SK-N-MC (cell line): ENCODE results near the gene CDS1.
"Not testable (repeated sequence)": the region's sequence is repeated elsewhere in the genome, so short reads cannot be mapped to it uniquely, and the experiment has no call there.

ENCODE experiments used
- DNase-seq: peaks from one replicate; pipeline ENCODE4 v3.0.0-alpha.2; 2011; ENCODE audit warnings: low read depth, low spot score
- H3K27ac ChIP-seq: fragments of 200-600 bp; sonication (generic); 2 replicates; pipeline ENCODE4 v1.5.1; 2016; ENCODE audit warnings: mixed run types
- H3K36me3 ChIP-seq: fragments of 200-600 bp; sonication (generic); 2 replicates; pipeline ENCODE4 v1.6.1; 2017; ENCODE audit warnings: antibody characterized with exemption, low read length, mixed read lengths; ENCODE audit not compliant: insufficient read depth
- H3K4me3 ChIP-seq: fragments of 200-600 bp; sonication (generic); 2 replicates; pipeline ENCODE4 v1.5.1; 2016
- H3K9ac ChIP-seq: fragments of 200-600 bp; sonication (generic); 2 replicates; pipeline ENCODE4 v1.8.0; 2017; ENCODE audit warnings: mixed run types, mixed read lengths; ENCODE audit not compliant: insufficient read length
- H3K9me3 ChIP-seq: fragments of 200-600 bp; sonication (generic); 2 replicates; pipeline ENCODE4 v1.6.1; 2017; ENCODE audit warnings: low read depth, mild to moderate bottlenecking, antibody characterized with exemption, low read length, moderate library complexity, mixed read lengths
- EZH2 ChIP-seq: fragments of 200-600 bp; sonication (generic); IDR thresholded peaks from one replicate; pipeline ENCODE4 v1.6.1; 2017; ENCODE audit warnings: antibody characterized with exemption
- FOXP2 ChIP-seq: optimal IDR thresholded peaks from 2 replicates; pipeline ENCODE3; 2011; ENCODE audit warnings: mild to moderate bottlenecking, moderate library complexity; ENCODE audit not compliant: insufficient read depth; ENCODE audit errors: extremely low read length, control extremely low read depth
- POLR2AphosphoS5 ChIP-seq: IDR thresholded peaks from 2 replicates; pipeline ENCODE4 v1.6.1; 2012; ENCODE audit warnings: mild to moderate bottlenecking, low read depth, low read length, borderline replicate concordance

Gene CDS1

GRCh38 chr4:84648863-84649647 is 66.1 kb downstream of the CDS1 start:
- TF ChIP-seq POLR2AphosphoS5 (no peak), FOXP2 (no peak)
- no peak overlapping the region for H3K4me3 ChIP-seq
- H3K27ac ChIP-seq, result peak overlapping the region; percentile 15
- DNase-seq, result no peak
- no peak overlapping the region for H3K9ac ChIP-seq
- no peaks in the 10 kb centered on the region for H3K9me3 ChIP-seq
- H3K36me3 ChIP-seq, result no peaks in the 10 kb centered on the region

- Histone ChIP-seq H3K27ac (no peak overlapping the region), H3K9me3 (no peaks in the 10 kb centered on the region), H3K4me3 (no peak overlapping the region), H3K9ac (no peak overlapping the region), H3K36me3 (no peaks in the 10 kb centered on the region)
- no peak for TF ChIP-seq FOXP2
- no peak for TF ChIP-seq EZH2
- TF ChIP-seq POLR2AphosphoS5, result no peak
- no peak for DNase-seq
These were observed 68.6 kb downstream of the CDS1 start for GRCh38 chr4:84651499-84651898.

DNA sequence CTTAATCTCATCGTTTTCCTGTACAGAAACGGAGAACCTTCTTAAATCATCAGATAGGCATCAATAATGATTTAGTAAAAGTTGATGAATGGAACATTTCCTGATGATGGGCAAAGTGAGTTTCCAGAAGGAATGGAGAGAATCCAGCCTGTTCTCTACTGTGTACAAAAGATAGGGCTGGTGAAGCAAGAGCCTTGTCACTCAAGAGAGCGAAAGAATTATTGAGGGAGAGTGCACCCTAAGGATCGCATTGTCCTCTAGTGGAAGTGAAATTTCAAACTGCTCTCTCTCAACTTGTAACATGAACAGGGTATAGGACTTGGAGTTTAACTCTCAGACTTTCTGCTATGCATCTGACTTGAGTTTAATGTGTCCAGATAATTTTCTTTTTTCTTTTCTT is 69.6 kb downstream of the CDS1 start:
- H3K9me3 ChIP-seq, result no peaks in the 10 kb centered on the region
- TF ChIP-seq POLR2AphosphoS5 (no peak), FOXP2 (no peak), EZH2 (no peak)
- H3K9ac ChIP-seq, result no peak overlapping the region
- DNase-seq, result no peak
- no peak overlapping the region for H3K27ac ChIP-seq
- H3K36me3 ChIP-seq, result no peaks in the 10 kb centered on the region
- no peak overlapping the region for H3K4me3 ChIP-seq

DNA sequence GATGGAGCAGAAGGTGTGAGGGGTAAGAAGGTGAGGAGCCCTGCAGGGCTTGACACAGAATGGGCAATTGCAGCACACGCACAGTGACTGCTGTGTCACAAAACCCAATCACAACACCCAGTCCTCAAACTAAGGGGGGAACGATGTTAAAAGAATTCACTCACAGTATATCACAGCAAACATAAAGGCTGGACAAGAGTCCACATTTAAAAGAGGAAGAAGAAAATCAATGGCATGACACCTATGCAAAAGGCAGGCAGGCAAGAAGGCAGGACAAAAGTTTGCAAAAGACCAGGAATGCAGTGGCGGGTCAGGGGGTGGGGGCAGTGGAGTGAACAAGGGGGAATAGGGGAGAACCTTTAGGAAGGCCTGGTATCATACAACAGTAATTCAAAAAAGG is 77.7 kb downstream of the CDS1 start:
- Histone ChIP-seq H3K9me3 (no peaks in the 10 kb centered on the region), H3K4me3 (no peak overlapping the region), H3K36me3 (no peaks in the 10 kb centered on the region), H3K9ac (no peak overlapping the region), H3K27ac (no peak overlapping the region)
- no peak for DNase-seq
- no peak for TF ChIP-seq EZH2
- TF ChIP-seq POLR2AphosphoS5, result no peak
- TF ChIP-seq FOXP2, result no peak

DNA sequence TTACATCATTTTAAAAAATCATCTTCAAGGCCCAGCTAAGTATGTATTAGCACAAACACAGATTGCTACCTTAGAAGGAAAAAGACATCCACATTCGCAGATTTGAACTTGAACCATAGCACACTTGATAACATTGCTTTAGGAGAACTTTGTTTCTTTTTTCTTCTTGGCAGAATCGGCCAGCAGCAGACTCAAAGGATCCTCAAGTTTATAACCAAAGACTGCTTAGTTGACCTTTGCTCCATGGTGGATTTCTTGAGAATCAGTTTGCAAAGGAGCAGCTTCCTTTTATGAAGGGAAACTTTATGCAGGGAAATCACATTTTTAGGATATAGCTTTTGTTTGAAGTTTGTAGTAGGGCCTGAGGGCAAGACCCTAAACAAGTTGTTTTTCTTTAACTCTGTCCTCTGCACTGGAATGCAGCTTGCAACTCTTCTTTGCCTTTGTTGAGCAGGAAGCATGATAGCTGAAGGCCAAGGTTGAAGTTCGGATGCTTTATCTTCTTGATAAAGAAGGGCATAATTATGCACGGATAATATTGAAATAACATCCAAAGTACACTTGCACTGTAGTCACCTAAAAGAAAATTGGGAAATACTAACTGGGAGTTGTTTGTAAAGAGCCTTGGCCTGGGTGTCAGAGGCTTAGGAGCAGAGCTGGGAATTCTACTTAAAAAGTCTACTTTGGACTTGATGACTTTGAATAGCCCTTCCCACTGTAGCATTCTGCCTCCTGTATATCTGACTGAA is 78.4 kb downstream of the CDS1 start:
- no peak overlapping the region for H3K4me3 ChIP-seq
- H3K36me3 ChIP-seq, result peaks cover 5% of the 10 kb centered on the region
- H3K27ac ChIP-seq, result no peak overlapping the region
- no peak overlapping the region for H3K9ac ChIP-seq
- H3K9me3 ChIP-seq, result 0 out of 2 replicates have a peak, but pooled peaks cover 5% of the 10 kb centered on the region
- TF ChIP-seq EZH2 (no peak), POLR2AphosphoS5 (no peak), FOXP2 (no peak)
- no peak for DNase-seq

GRCh38 chr4:84664767-84665166 is 81.8 kb downstream of the CDS1 start:
- not testable (repeated sequence) for H3K4me3 ChIP-seq, H3K27ac ChIP-seq, H3K9ac ChIP-seq, H3K9me3 ChIP-seq, DNase-seq
- peaks cover 28% of the 10 kb centered on the region for H3K36me3 ChIP-seq

GRCh38 chr4:84666439-84666838 is 83.5 kb downstream of the CDS1 start:
- Histone ChIP-seq H3K36me3 (peaks cover 29% of the 10 kb centered on the region), H3K9ac (no peak overlapping the region), H3K9me3 (0 out of 2 replicates have a peak, but pooled peaks cover 5% of the 10 kb centered on the region), H3K27ac (no peak overlapping the region), H3K4me3 (no peak overlapping the region)
- no peak for DNase-seq
- no peak for TF ChIP-seq FOXP2
- TF ChIP-seq EZH2, result no peak

- no peak overlapping the region for H3K9ac ChIP-seq
- peaks cover 47% of the 10 kb centered on the region for H3K36me3 ChIP-seq
- no peak for DNase-seq
- H3K4me3 ChIP-seq, result no peak overlapping the region
- TF ChIP-seq FOXP2, result no peak
- no peak for TF ChIP-seq POLR2AphosphoS5
- TF ChIP-seq EZH2, result no peak
- no peak overlapping the region for H3K27ac ChIP-seq
- H3K9me3 ChIP-seq, result 0 out of 2 replicates have a peak, but pooled peaks cover 5% of the 10 kb centered on the region
These were observed 86.3 kb downstream of the CDS1 start for GRCh38 chr4:84669201-84669600.

- Histone ChIP-seq H3K9me3 (no peaks in the 10 kb centered on the region), H3K4me3 (no peak overlapping the region), H3K36me3 (peaks cover 54% of the 10 kb centered on the region), H3K9ac (no peak overlapping the region), H3K27ac (no peak overlapping the region)
- TF ChIP-seq POLR2AphosphoS5 (no peak), EZH2 (no peak), FOXP2 (no peak)
- no peak for DNase-seq
These were observed 89.2 kb downstream of the CDS1 start for GRCh38 chr4:84672177-84672576.
